Measurements from ENCODE around the gene PAPPA2. TPM values are rescaled to one million over a fixed set of nuclear protein-coding genes. Genes with fewer than 3 reads are reported as not detected.

The PAPPA2 gene
- total and polyA plus RNA-seq, 9 of the 15 experiments (the other 6 are each of a cell fraction or from before 2014, with no cell fraction given) = 0.01 to 0.15 (median 0.05) TPM; not detected in 2

GRCh38 chr1:176461576-176461975 is 1.4 kb upstream of the PAPPA2 start (continued):
- no peak for TF ChIP-seq CREB3 (tag; conservative IDR thresholded peaks at IDR 0.05; ENCODE audit: low read depth)

GRCh38 chr1:176466514-176466913 is 3.5 kb downstream of the PAPPA2 start:
- WGBS (ENCODE audit: insufficient coverage, low coverage, missing lambda C conversion rate) = 4% methylated on average over 3 of the region's 3 CpGs

More at GRCh38 chr1:176466514-176466913, 3.5 kb downstream of the PAPPA2 start:
- intact Hi-C loops (cut with micrococcal nuclease) = loop anchor here (1.0 kb wide), 1 partner anchor 91 kb away; no protein-coding TSS in a partner anchor
- Histone ChIP-seq H3K4me1 (replicated peaks in 1 of 2; ENCODE audit: control insufficient read depth in 2 of 2, insufficient read depth in 2 of 2, low read length in 2 of 2) (no peaks in the 10 kb centered on the region), H3K27me3 (ENCODE audit: control insufficient read depth in 2 of 2, insufficient read depth in 2 of 2, low read length in 2 of 2) (no peaks in the 10 kb centered on the region), H3K9me3 (replicated peaks; ENCODE audit: control insufficient read depth, insufficient read depth, low read depth, low read length) (no peaks in the 10 kb centered on the region), H2AFZ (ENCODE audit: low read depth, low read length) (no peak overlapping the region), H3K4me2 (ENCODE audit: insufficient read depth, low read length) (no peak overlapping the region), H4K20me1 (replicated peaks; ENCODE audit: control insufficient read depth, insufficient read depth, low read length) (no peaks in the 10 kb centered on the region), H3K79me2 (ENCODE audit: control insufficient read depth, insufficient read depth, low read length) (no peaks in the 10 kb centered on the region), H3K9me1 (ENCODE audit: control insufficient read depth, insufficient read depth, low read length) (no peaks in the 10 kb centered on the region), H3K27ac (ENCODE audit: extremely low read depth, low read depth, low read length) (no peak overlapping the region), H3K9ac (ENCODE audit: insufficient read depth in 1 of 2, low read depth in 2 of 2, low read length in 2 of 2) (no peak overlapping the region), H3K4me3 (no peak overlapping the region), H3K36me3 (ENCODE audit: control insufficient read depth, insufficient read depth, low read length) (no peaks in the 10 kb centered on the region)
- TF ChIP-seq RAD21 (CRISPR knock-in tag; conservative IDR thresholded peaks at IDR 0.05 in 1 of 2, IDR thresholded peaks at IDR 0.05 in 1 of 2) (peak; percentile 42 to 56), CTCF (IDR thresholded peaks at IDR 0.05 in 2 of 3, conservative IDR thresholded peaks at IDR 0.05 in 1 of 3; ENCODE audit: insufficient read depth in 2 of 3, low read depth in 1 of 3, low read length in 3 of 3) (peak; percentile 53 to 70 (median 65)), SMC3 (conservative IDR thresholded peaks at IDR 0.05; ENCODE audit: insufficient read depth, low read depth, low read length) (peak; percentile 49), REST (IDR thresholded peaks at IDR 0.05; ENCODE audit: borderline replicate concordance) (peak; percentile 35; the same call in 1 of the 2 replicates), REST (CRISPR knock-in tag; IDR thresholded peaks at IDR 0.05; ENCODE audit: low read depth) (no peak), ZNF133 (CRISPR knock-in tag; IDR thresholded peaks at IDR 0.05) (no peak), ZEB2 (IDR thresholded peaks at IDR 0.05) (no peak)
- FAIRE-seq (peak; percentile 69), ATAC-seq (peak; percentile 89), DNase-seq (ENCODE audit: extremely low read depth in 1 of 4, low spot score in 3 of 4) (peak; percentile 19 to 52 (median 44))
- in situ Hi-C loops (cut with MboI) = no loop called here
- BruUV-seq (replicated peaks) = no TSS peak
- CTCF ChIA-PET (ENCODE audit: low intra/inter-chr PET ratio) = interaction anchor here (0.6 to 1.2 kb wide), 2 partner anchors 92 kb away, joined by 4 read pairs; no protein-coding TSS in a partner anchor
- POLR2A ChIA-PET = no interaction called here
